Endothelial cell of hepatic sinusoid (primary cell): ENCODE measurements around the gene TACSTD2.
"Not testable (repeated sequence)": the region's sequence is repeated elsewhere in the genome, so short reads cannot be mapped to it uniquely, and the experiment has no call there.

Experiments used
- in situ Hi-C: cut with HindIII; loops from 2 replicates; pipeline ENCODE4 v1.10.0; 2017; ENCODE audit warnings: low sequenced_read_pairs

The TACSTD2 gene

GRCh38 chr1:58576727-58577653 is at the start of gene TACSTD2:
TACSTD2 (minus strand) TSS chr1:58577252; CDS start chr1:58577156, 96 bp downstream.
- in situ Hi-C loops: no loop called here

GRCh38 chr1:58626293-58626692 is 49.2 kb upstream of the TACSTD2 start:
- in situ Hi-C loops: no loop called here

GRCh38 chr1:58623259-58623658 is 46.2 kb upstream of the TACSTD2 start:
- in situ Hi-C loops: not testable (repeated sequence)

GRCh38 chr1:58622571-58622970 is 45.5 kb upstream of the TACSTD2 start:
- in situ Hi-C loops: no loop called here

GRCh38 chr1:58621391-58621790 is 44.3 kb upstream of the TACSTD2 start:
- in situ Hi-C loops: no loop called here

- in situ Hi-C loops: no loop called here
Measured at GRCh38 chr1:58620926-58621325, 43.9 kb upstream of the TACSTD2 start.

- in situ Hi-C loops: no loop called here
Measured at GRCh38 chr1:58620259-58620658, 43.2 kb upstream of the TACSTD2 start.

- in situ Hi-C loops: no loop called here
Measured at GRCh38 chr1:58619286-58620054, 42.4 kb upstream of the TACSTD2 start.

GRCh38 chr1:58618303-58618702 is 41.3 kb upstream of the TACSTD2 start:
- in situ Hi-C loops: no loop called here

GRCh38 chr1:58611861-58612385 is 34.9 kb upstream of the TACSTD2 start:
- in situ Hi-C loops: no loop called here

- in situ Hi-C loops: no loop called here
Measured at GRCh38 chr1:58608945-58609344, 31.9 kb upstream of the TACSTD2 start.

- in situ Hi-C loops: no loop called here
Measured at GRCh38 chr1:58608297-58608696, 31.2 kb upstream of the TACSTD2 start.

- in situ Hi-C loops: no loop called here
Measured at GRCh38 chr1:58607391-58607790, 30.3 kb upstream of the TACSTD2 start.

GRCh38 chr1:58601921-58602320 is 24.9 kb upstream of the TACSTD2 start:
- in situ Hi-C loops: not testable (repeated sequence)

GRCh38 chr1:58597996-58598395 is 20.9 kb upstream of the TACSTD2 start:
- in situ Hi-C loops: no loop called here

GRCh38 chr1:58597076-58597475 is 20.0 kb upstream of the TACSTD2 start:
- in situ Hi-C loops: no loop called here

- in situ Hi-C loops: no loop called here
Measured at GRCh38 chr1:58596631-58597052, 19.6 kb upstream of the TACSTD2 start.

GRCh38 chr1:58594546-58594945 is 17.5 kb upstream of the TACSTD2 start:
- in situ Hi-C loops: no loop called here

GRCh38 chr1:58592522-58593134 is 15.6 kb upstream of the TACSTD2 start:
- in situ Hi-C loops: no loop called here

GRCh38 chr1:58591806-58592205 is 14.8 kb upstream of the TACSTD2 start:
- in situ Hi-C loops: no loop called here

GRCh38 chr1:58590019-58590418 is 13.0 kb upstream of the TACSTD2 start:
- in situ Hi-C loops: no loop called here
